ENCODE data around the gene WDR31.
A peak's percentile ranks its signal among the peaks of the same experiment; 100 is the strongest.
"Not testable (repeated sequence)": the region's sequence is repeated elsewhere in the genome, so short reads cannot be mapped to it uniquely, and the experiment has no call there.

Gene WDR31

GRCh38 chr9:113309204-113309813, 30.8 kb downstream of the WDR31 start:
- no peak overlapping the region for H3K27ac ChIP-seq (ENCODE audit: low read depth, low read length)
- H3K27me3 ChIP-seq (ENCODE audit: control insufficient read depth, insufficient read depth, low read length) = no peaks in the 10 kb centered on the region
- no peaks in the 10 kb centered on the region for H3K36me3 ChIP-seq (ENCODE audit: control insufficient read depth, insufficient read depth, low read length)
- H3K4me3 ChIP-seq (ENCODE audit: low read depth, low read length) = no peak overlapping the region
- no peak overlapping the region for H3K9ac ChIP-seq (ENCODE audit: low read depth, low read length)
- no peaks in the 10 kb centered on the region for H3K9me3 ChIP-seq (ENCODE audit: control insufficient read depth, insufficient read depth, low read length)
- H3K4me1 ChIP-seq (ENCODE audit: control insufficient read depth, insufficient read depth, low read length) = no peaks in the 10 kb centered on the region

GRCh38 chr9:113307396-113307975, 32.6 kb downstream of the WDR31 start:
- no peaks in the 10 kb centered on the region for H3K27me3 ChIP-seq (ENCODE audit: control insufficient read depth, insufficient read depth, low read length)
- H3K4me3 ChIP-seq (ENCODE audit: low read depth, low read length) = no peak overlapping the region
- no peak overlapping the region for H3K9ac ChIP-seq (ENCODE audit: low read depth, low read length)
- H3K36me3 ChIP-seq (ENCODE audit: control insufficient read depth, insufficient read depth, low read length) = no peaks in the 10 kb centered on the region
- no peak overlapping the region for H3K27ac ChIP-seq (ENCODE audit: low read depth, low read length)
- no peaks in the 10 kb centered on the region for H3K4me1 ChIP-seq (ENCODE audit: control insufficient read depth, insufficient read depth, low read length)
- H3K9me3 ChIP-seq (ENCODE audit: control insufficient read depth, insufficient read depth, low read length) = no peaks in the 10 kb centered on the region

GRCh38 chr9:113306566-113306965, 33.5 kb downstream of the WDR31 start:
- Histone ChIP-seq H3K27me3 (ENCODE audit: control insufficient read depth, insufficient read depth, low read length) (no peaks in the 10 kb centered on the region), H3K9ac (ENCODE audit: low read depth, low read length) (no peak overlapping the region), H3K36me3 (ENCODE audit: control insufficient read depth, insufficient read depth, low read length) (no peaks in the 10 kb centered on the region), H3K9me3 (ENCODE audit: control insufficient read depth, insufficient read depth, low read length) (no peaks in the 10 kb centered on the region), H3K4me3 (ENCODE audit: low read depth, low read length) (no peak overlapping the region), H3K27ac (ENCODE audit: low read depth, low read length) (no peak overlapping the region), H3K4me1 (ENCODE audit: control insufficient read depth, insufficient read depth, low read length) (no peaks in the 10 kb centered on the region)

- H3K4me1 ChIP-seq (ENCODE audit: control insufficient read depth, insufficient read depth, low read length) = no peaks in the 10 kb centered on the region
- H3K27me3 ChIP-seq (ENCODE audit: control insufficient read depth, insufficient read depth, low read length) = no peaks in the 10 kb centered on the region
- H3K9ac ChIP-seq (ENCODE audit: low read depth, low read length) = no peak within 1 kb of the TSS
- no peaks in the 10 kb centered on the region for H3K9me3 ChIP-seq (ENCODE audit: control insufficient read depth, insufficient read depth, low read length)
- H3K36me3 ChIP-seq (ENCODE audit: control insufficient read depth, insufficient read depth, low read length) = no peaks in the 10 kb centered on the region
- H3K4me3 ChIP-seq (ENCODE audit: low read depth, low read length) = no peak within 1 kb of the TSS
- peak within 1 kb of the TSS; percentile 55 for H3K27ac ChIP-seq (ENCODE audit: low read depth, low read length)
These were observed 37.2 kb downstream of the WDR31 start, which contains the start of gene RNF183 for GRCh38 chr9:113302792-113303418. Gene RNF183, minus strand, starts transcription at chr9:113303376. Its CDS starts 5,192 bp downstream, at chr9:113298184.

- Histone ChIP-seq H3K4me3 (ENCODE audit: low read depth, low read length) (no peak overlapping the region), H3K27me3 (ENCODE audit: control insufficient read depth, insufficient read depth, low read length) (no peaks in the 10 kb centered on the region), H3K27ac (ENCODE audit: low read depth, low read length) (no peak overlapping the region), H3K9me3 (ENCODE audit: control insufficient read depth, insufficient read depth, low read length) (no peaks in the 10 kb centered on the region), H3K4me1 (ENCODE audit: control insufficient read depth, insufficient read depth, low read length) (no peaks in the 10 kb centered on the region), H3K9ac (ENCODE audit: low read depth, low read length) (no peak overlapping the region), H3K36me3 (ENCODE audit: control insufficient read depth, insufficient read depth, low read length) (no peaks in the 10 kb centered on the region)
These were observed 38.5 kb downstream of the WDR31 start for GRCh38 chr9:113301548-113301947.

GRCh38 chr9:113299800-113300292, 40.2 kb downstream of the WDR31 start:
- Histone ChIP-seq H3K9me3 (ENCODE audit: control insufficient read depth, insufficient read depth, low read length) (no peaks in the 10 kb centered on the region), H3K27ac (ENCODE audit: low read depth, low read length) (no peak overlapping the region), H3K36me3 (ENCODE audit: control insufficient read depth, insufficient read depth, low read length) (no peaks in the 10 kb centered on the region), H3K4me1 (ENCODE audit: control insufficient read depth, insufficient read depth, low read length) (no peaks in the 10 kb centered on the region), H3K9ac (ENCODE audit: low read depth, low read length) (no peak overlapping the region), H3K4me3 (ENCODE audit: low read depth, low read length) (no peak overlapping the region), H3K27me3 (ENCODE audit: control insufficient read depth, insufficient read depth, low read length) (no peaks in the 10 kb centered on the region)

GRCh38 chr9:113298924-113299770, 40.9 kb downstream of the WDR31 start:
- Histone ChIP-seq H3K9ac (ENCODE audit: low read depth, low read length) (no peak overlapping the region), H3K27me3 (ENCODE audit: control insufficient read depth, insufficient read depth, low read length) (no peaks in the 10 kb centered on the region), H3K36me3 (ENCODE audit: control insufficient read depth, insufficient read depth, low read length) (0 out of 2 replicates have a peak, but pooled peaks cover under 1% of the 10 kb centered on the region), H3K4me3 (ENCODE audit: low read depth, low read length) (no peak overlapping the region), H3K9me3 (ENCODE audit: control insufficient read depth, insufficient read depth, low read length) (no peaks in the 10 kb centered on the region), H3K27ac (ENCODE audit: low read depth, low read length) (no peak overlapping the region), H3K4me1 (ENCODE audit: control insufficient read depth, insufficient read depth, low read length) (no peaks in the 10 kb centered on the region)

GRCh38 chr9:113298311-113298710, 41.8 kb downstream of the WDR31 start:
- Histone ChIP-seq H3K9ac (ENCODE audit: low read depth, low read length) (no peak overlapping the region), H3K27ac (ENCODE audit: low read depth, low read length) (no peak overlapping the region), H3K4me3 (ENCODE audit: low read depth, low read length) (no peak overlapping the region), H3K27me3 (ENCODE audit: control insufficient read depth, insufficient read depth, low read length) (no peaks in the 10 kb centered on the region), H3K36me3 (ENCODE audit: control insufficient read depth, insufficient read depth, low read length) (peaks cover 9% of the 10 kb centered on the region), H3K9me3 (ENCODE audit: control insufficient read depth, insufficient read depth, low read length) (no peaks in the 10 kb centered on the region), H3K4me1 (ENCODE audit: control insufficient read depth, insufficient read depth, low read length) (no peaks in the 10 kb centered on the region)

GRCh38 chr9:113296796-113297558, 43.1 kb downstream of the WDR31 start:
- H3K9me3 ChIP-seq (ENCODE audit: control insufficient read depth, insufficient read depth, low read length) = no peaks in the 10 kb centered on the region
- H3K9ac ChIP-seq (ENCODE audit: low read depth, low read length) = no peak overlapping the region
- no peaks in the 10 kb centered on the region for H3K27me3 ChIP-seq (ENCODE audit: control insufficient read depth, insufficient read depth, low read length)
- no peak overlapping the region for H3K4me3 ChIP-seq (ENCODE audit: low read depth, low read length)
- H3K4me1 ChIP-seq (ENCODE audit: control insufficient read depth, insufficient read depth, low read length) = no peaks in the 10 kb centered on the region
- no peak overlapping the region for H3K27ac ChIP-seq (ENCODE audit: low read depth, low read length)
- H3K36me3 ChIP-seq (ENCODE audit: control insufficient read depth, insufficient read depth, low read length) = peaks cover 23% of the 10 kb centered on the region

- not testable (repeated sequence) for H3K9me3 ChIP-seq (ENCODE audit: control insufficient read depth, insufficient read depth, low read length); H3K27me3 ChIP-seq (ENCODE audit: control insufficient read depth, insufficient read depth, low read length); H3K4me3 ChIP-seq (ENCODE audit: low read depth, low read length); H3K27ac ChIP-seq (ENCODE audit: low read depth, low read length); H3K9ac ChIP-seq (ENCODE audit: low read depth, low read length); H3K4me1 ChIP-seq (ENCODE audit: control insufficient read depth, insufficient read depth, low read length)
- H3K36me3 ChIP-seq (ENCODE audit: control insufficient read depth, insufficient read depth, low read length) = peaks cover 30% of the 10 kb centered on the region
These were observed 43.8 kb downstream of the WDR31 start for GRCh38 chr9:113296247-113296646.
